Measurements from ENCODE around the gene FGF2. TPM values are rescaled to one million over a fixed set of nuclear protein-coding genes. Genes with fewer than 3 reads are reported as not detected.
"Not testable (repeated sequence)": the region's sequence is repeated elsewhere in the genome, so short reads cannot be mapped to it uniquely, and the experiment has no call there.

The FGF2 gene
- total RNA-seq, 2 experiments from 2014 or later = not detected

GRCh38 chr4:122928930-122929329 is 102.3 kb downstream of the FGF2 start:
- H3K36me3 Mint-ChIP-seq (ENCODE audit: low read depth) = peaks cover 35% of the 10 kb centered on the region
- peaks cover 8% of the 10 kb centered on the region for H3K4me1 Mint-ChIP-seq (ENCODE audit: low read depth)
- no peak for ATAC-seq (ENCODE audit: poor library complexity)
- Histone ChIP-seq H3K4me3 (ENCODE audit: low read length) (no peak overlapping the region), H3K27ac (ENCODE audit: low read depth in 1 of 2, low read length in 2 of 2) (no peak overlapping the region), H3K36me3 (ENCODE audit: insufficient read depth, low read length) (peaks cover 23% of the 10 kb centered on the region), H3K27me3 (ENCODE audit: control insufficient read depth in 1 of 2, insufficient read depth in 2 of 2, low read length in 2 of 2) (no peaks in the 10 kb centered on the region), H3K9me3 (ENCODE audit: control insufficient read depth in 1 of 2, insufficient read depth in 1 of 2, low read length in 2 of 2) (no peaks in the 10 kb centered on the region), H3K4me1 (ENCODE audit: insufficient read depth, low read length) (peaks cover 6% of the 10 kb centered on the region)
- H3K9me3 Mint-ChIP-seq = no peaks in the 10 kb centered on the region
- no peak for DNase-seq
- no peak overlapping the region for H3K27ac Mint-ChIP-seq
- intact Hi-C loops (cut with DNase I, micrococcal nuclease) = loop anchor here (1.0 to 10.0 kb wide), 2 partner anchors 172 to 354 kb away; no protein-coding TSS in a partner anchor
- POLR2A ChIA-PET = no interaction called here
- no peak for TF ChIP-seq CTCF (IDR thresholded peaks at IDR 0.05)
- no peaks in the 10 kb centered on the region for H3K27me3 Mint-ChIP-seq
- CTCF ChIA-PET = no interaction called here
- no peak overlapping the region for H3K4me3 Mint-ChIP-seq

DNA sequence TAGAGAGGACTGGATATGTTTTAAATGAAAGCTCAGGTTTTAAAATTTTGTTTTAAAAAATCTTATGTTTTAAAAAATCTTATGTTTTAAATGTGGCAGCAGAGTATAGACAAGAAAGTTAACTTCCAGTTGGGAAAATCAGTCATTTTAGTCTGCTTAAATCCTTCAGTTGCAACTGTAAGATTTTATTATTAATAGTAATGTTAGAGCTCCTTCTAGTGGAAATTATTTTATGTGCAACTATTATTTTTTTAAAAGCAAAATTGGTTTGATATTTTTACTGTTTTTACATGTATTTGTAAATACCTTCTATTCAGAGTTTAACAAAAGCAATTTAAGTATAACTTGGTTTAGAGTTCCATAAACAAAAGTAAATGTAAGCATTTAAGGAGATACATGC is 104.2 kb downstream of the FGF2 start:
- no peaks in the 10 kb centered on the region for H3K27me3 Mint-ChIP-seq
- peak; percentile 67 for TF ChIP-seq CTCF (IDR thresholded peaks at IDR 0.05)
- DNase-seq = peak in 3 of 14 experiments; percentile 16 to 44 (median 28)
- Histone ChIP-seq H3K27ac (ENCODE audit: low read depth in 1 of 2, low read length in 2 of 2) (no peak overlapping the region), H3K36me3 (ENCODE audit: insufficient read depth, low read length) (peaks cover 32% of the 10 kb centered on the region), H3K4me1 (ENCODE audit: insufficient read depth, low read length) (no peaks in the 10 kb centered on the region), H3K4me3 (ENCODE audit: low read length) (no peak overlapping the region), H3K27me3 (ENCODE audit: control insufficient read depth in 1 of 2, insufficient read depth in 2 of 2, low read length in 2 of 2) (no peaks in the 10 kb centered on the region), H3K9me3 (ENCODE audit: control insufficient read depth in 1 of 2, insufficient read depth in 1 of 2, low read length in 2 of 2) (no peaks in the 10 kb centered on the region)
- ATAC-seq (ENCODE audit: poor library complexity) = no peak
- H3K27ac Mint-ChIP-seq = no peak overlapping the region
- H3K4me3 Mint-ChIP-seq = no peak overlapping the region
- H3K9me3 Mint-ChIP-seq = no peaks in the 10 kb centered on the region
- H3K36me3 Mint-ChIP-seq (ENCODE audit: low read depth) = peaks cover 52% of the 10 kb centered on the region
- H3K4me1 Mint-ChIP-seq (ENCODE audit: low read depth) = peaks cover 8% of the 10 kb centered on the region
- ChIA-PET CTCF (interaction anchor here (0.8 to 1.8 kb wide), 3 partner anchors 32 to 199 kb away, joined by 3 to 10 read pairs (median 3); partner anchors contain the start of gene BBS12), POLR2A (interaction anchor here (0.7 to 1.0 kb wide), 2 partner anchors 8 to 10 kb away, joined by 3 read pairs; partner anchors contain the start of gene NUDT6)
- intact Hi-C loops (cut with DNase I, micrococcal nuclease) = loop anchor here in 1 of 2 experiments (2.0 kb wide), 1 partner anchor 172 kb away; no protein-coding TSS in a partner anchor

- H3K9me3 ChIP-seq (ENCODE audit: control insufficient read depth in 1 of 2, insufficient read depth in 1 of 2, low read length in 2 of 2) = no peaks in the 10 kb centered on the region
- intact Hi-C loops (cut with DNase I, micrococcal nuclease) = no loop called here
- ATAC-seq (ENCODE audit: poor library complexity) = no peak
- H3K27ac ChIP-seq (ENCODE audit: low read depth in 1 of 2, low read length in 2 of 2) = no peak overlapping the region
- H3K9me3 Mint-ChIP-seq = no peaks in the 10 kb centered on the region
- ChIA-PET CTCF (no interaction called here), POLR2A (no interaction called here)
- no peaks in the 10 kb centered on the region for H3K27me3 ChIP-seq (ENCODE audit: control insufficient read depth in 1 of 2, insufficient read depth in 2 of 2, low read length in 2 of 2)
- peaks cover 37% of the 10 kb centered on the region for H3K36me3 ChIP-seq (ENCODE audit: insufficient read depth, low read length)
- no peaks in the 10 kb centered on the region for H3K4me1 ChIP-seq (ENCODE audit: insufficient read depth, low read length)
- no peak for DNase-seq
- H3K27me3 Mint-ChIP-seq = no peaks in the 10 kb centered on the region
- no peaks in the 10 kb centered on the region for H3K4me1 Mint-ChIP-seq (ENCODE audit: low read depth)
- H3K27ac Mint-ChIP-seq = no peak overlapping the region
- no peak for TF ChIP-seq CTCF (IDR thresholded peaks at IDR 0.05)
- no peak overlapping the region for H3K4me3 ChIP-seq (ENCODE audit: low read length)
- H3K4me3 Mint-ChIP-seq = no peak overlapping the region
- peaks cover 67% of the 10 kb centered on the region for H3K36me3 Mint-ChIP-seq (ENCODE audit: low read depth)
Measured at GRCh38 chr4:122932763-122933162, 106.1 kb downstream of the FGF2 start.

GRCh38 chr4:122945136-122945535 is 118.5 kb downstream of the FGF2 start:
- H3K36me3 ChIP-seq (ENCODE audit: insufficient read depth, low read length) = peaks cover 29% of the 10 kb centered on the region
- POLR2A ChIA-PET; H3K4me3 ChIP-seq (ENCODE audit: low read length); H3K4me1 ChIP-seq (ENCODE audit: insufficient read depth, low read length); ATAC-seq (ENCODE audit: poor library complexity); CTCF ChIA-PET; H3K9me3 ChIP-seq (ENCODE audit: control insufficient read depth in 1 of 2, insufficient read depth in 1 of 2, low read length in 2 of 2); H3K27me3 ChIP-seq (ENCODE audit: control insufficient read depth in 1 of 2, insufficient read depth in 2 of 2, low read length in 2 of 2); H3K4me1 Mint-ChIP-seq (ENCODE audit: low read depth); H3K9me3 Mint-ChIP-seq; H3K27me3 Mint-ChIP-seq; intact Hi-C loops (cut with DNase I, micrococcal nuclease); H3K27ac ChIP-seq (ENCODE audit: low read depth in 1 of 2, low read length in 2 of 2); H3K4me3 Mint-ChIP-seq: not testable (repeated sequence)
- peak overlapping the region; percentile 39 for H3K27ac Mint-ChIP-seq
- peaks cover 76% of the 10 kb centered on the region for H3K36me3 Mint-ChIP-seq (ENCODE audit: low read depth)
- DNase-seq = peak in 8 of 14 experiments; percentile 15 to 76 (median 33)

Measured in CD4-positive, alpha-beta T cell (primary cell).